Activated CD4-positive, CD25-positive, alpha-beta regulatory T cell (primary cell): ENCODE data around the gene ATG7.

Experiments
- DNase-seq, 4 experiments: peaks; one replicate each; lab custom pipeline; 2025; lab: John Stamatoyannopoulos, UW

ATG7 gene, protein sequence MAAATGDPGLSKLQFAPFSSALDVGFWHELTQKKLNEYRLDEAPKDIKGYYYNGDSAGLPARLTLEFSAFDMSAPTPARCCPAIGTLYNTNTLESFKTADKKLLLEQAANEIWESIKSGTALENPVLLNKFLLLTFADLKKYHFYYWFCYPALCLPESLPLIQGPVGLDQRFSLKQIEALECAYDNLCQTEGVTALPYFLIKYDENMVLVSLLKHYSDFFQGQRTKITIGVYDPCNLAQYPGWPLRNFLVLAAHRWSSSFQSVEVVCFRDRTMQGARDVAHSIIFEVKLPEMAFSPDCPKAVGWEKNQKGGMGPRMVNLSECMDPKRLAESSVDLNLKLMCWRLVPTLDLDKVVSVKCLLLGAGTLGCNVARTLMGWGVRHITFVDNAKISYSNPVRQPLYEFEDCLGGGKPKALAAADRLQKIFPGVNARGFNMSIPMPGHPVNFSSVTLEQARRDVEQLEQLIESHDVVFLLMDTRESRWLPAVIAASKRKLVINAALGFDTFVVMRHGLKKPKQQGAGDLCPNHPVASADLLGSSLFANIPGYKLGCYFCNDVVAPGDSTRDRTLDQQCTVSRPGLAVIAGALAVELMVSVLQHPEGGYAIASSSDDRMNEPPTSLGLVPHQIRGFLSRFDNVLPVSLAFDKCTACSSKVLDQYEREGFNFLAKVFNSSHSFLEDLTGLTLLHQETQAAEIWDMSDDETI

GRCh38 chr3:11271986-11272904, at the start of gene ATG7:
ATG7 (plus strand) TSS chr3:11272397; CDS start chr3:11298696, 26,299 bp downstream.
- peak; percentile 93 to 96 (median 94) for DNase-seq

- DNase-seq, result no peak
These were observed 48.2 kb upstream of the ATG7 start for GRCh38 chr3:11224010-11224409.

- DNase-seq, result no peak
These were observed 47.3 kb upstream of the ATG7 start for GRCh38 chr3:11224870-11225229.

DNA sequence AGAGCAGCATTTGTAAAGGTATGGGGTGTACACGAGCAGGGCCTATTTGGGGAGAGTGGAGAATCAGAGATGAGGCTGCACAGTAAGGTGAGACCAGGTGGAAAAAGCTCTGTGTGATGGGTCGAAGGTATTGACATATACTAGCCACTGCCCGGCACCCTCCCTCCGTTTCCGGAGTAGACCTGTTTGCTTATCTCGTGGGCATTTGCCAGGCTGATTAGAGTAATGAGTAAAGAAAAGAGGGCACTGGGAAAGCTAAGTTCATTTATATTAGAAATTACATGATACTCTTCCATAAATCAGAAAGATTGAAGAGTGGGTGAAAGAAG, 46.2 kb upstream of the ATG7 start:
- no peak for DNase-seq

- DNase-seq, result no peak
These were observed 44.2 kb upstream of the ATG7 start for GRCh38 chr3:11228041-11228440.

DNA sequence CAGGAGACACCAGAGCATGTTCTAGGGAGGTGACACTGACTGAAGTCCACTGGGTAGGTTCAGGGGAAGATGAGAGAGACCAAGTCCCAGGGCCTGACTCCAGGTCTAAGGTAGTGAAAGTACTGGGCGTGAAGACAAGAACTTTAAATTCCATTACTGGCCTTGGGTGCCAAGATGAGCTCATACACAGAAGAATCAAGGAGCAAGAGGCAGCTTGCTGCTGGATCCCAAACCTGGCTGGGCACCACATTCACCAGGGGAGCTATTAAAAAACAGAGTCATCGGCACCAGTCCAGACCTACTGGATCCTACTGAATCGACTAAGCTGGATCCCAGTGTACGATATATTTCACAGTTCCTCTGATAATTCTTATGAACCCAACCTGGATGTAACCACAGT, 42.1 kb upstream of the ATG7 start:
- DNase-seq, result no peak

GRCh38 chr3:11230832-11231231, 41.4 kb upstream of the ATG7 start:
- no peak for DNase-seq

- no peak for DNase-seq
These were observed 36.8 kb upstream of the ATG7 start for GRCh38 chr3:11235385-11235784.

DNA sequence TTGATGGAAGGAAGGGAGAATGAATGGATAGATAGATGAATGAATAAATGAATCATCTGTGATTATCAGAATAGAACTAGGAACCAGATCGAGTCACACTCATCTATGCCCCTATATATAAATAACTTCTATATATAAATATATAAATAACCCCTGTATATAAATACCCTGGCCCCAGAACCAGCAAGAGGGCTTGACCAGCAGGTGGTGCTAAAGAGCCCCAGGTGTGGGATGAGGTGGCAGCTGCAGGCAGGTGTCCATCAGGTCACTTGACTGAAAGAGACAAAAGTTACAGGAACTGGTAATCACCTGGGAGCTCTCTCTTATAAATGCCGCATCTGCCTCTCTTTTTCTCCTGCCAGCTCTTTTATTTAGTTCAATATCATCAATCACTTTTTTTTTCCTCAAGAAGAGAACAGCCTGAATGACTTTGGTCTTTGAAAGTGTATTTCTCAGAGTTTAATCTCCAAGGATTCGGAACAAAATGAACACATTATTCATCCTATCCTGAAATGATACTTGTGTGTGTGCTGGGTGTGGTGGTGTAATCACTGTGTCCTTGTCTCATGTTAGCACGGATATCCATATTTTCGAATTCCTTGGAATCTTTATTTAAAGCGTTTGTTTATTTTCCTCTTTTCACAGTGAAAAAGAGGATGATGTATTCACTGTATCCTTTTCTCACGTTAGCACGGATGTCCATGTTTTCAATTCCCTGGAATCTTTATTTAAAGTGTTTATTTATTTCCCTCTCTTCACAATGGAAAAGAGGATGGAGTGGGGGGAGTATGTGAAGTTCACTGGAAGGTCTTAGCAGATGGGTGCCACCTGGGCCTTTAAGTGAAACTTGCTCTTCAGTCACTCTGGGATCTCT, 35.4 kb upstream of the ATG7 start:
- peak; percentile 58 to 79 (median 62) for DNase-seq

GRCh38 chr3:11238060-11238459, 34.1 kb upstream of the ATG7 start:
- no peak for DNase-seq

DNA sequence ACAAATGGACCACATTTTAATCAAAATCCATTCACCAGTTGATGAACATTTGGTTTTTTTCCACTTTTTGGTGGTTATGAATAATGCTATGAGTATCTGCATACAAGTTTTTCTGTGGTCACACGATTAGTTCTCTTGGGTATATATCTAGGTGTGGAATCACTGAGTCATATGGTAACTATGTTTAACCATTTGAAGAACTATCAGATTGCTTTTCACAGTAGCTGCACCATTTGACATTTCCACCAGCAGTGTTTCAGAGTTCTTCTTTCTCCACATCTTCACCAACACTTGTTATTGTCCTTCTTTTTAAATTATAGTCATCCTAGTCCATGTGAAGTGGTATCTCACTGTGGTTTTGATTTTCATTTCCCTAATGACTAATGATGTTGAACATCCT, 33.3 kb upstream of the ATG7 start:
- DNase-seq, result no peak

DNA sequence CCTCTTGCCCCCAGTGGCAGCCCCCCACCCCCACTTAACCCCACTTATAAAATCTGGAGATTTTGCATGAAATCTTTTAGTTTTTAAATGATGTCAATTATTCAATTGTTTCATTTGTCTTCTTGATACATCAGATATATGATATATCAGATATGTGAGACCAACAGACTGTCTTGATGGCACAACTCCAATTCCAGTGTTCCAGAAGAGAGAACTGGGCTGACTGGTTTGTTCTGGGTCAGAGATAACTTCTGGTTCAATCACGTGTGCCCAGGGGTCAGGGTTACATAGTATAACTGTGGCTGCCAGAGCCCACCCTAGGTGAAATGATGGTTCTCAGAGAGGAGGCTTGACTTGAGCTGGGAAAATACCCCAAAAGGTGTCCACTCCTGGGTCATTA, 32.4 kb upstream of the ATG7 start:
- DNase-seq, result no peak

DNA sequence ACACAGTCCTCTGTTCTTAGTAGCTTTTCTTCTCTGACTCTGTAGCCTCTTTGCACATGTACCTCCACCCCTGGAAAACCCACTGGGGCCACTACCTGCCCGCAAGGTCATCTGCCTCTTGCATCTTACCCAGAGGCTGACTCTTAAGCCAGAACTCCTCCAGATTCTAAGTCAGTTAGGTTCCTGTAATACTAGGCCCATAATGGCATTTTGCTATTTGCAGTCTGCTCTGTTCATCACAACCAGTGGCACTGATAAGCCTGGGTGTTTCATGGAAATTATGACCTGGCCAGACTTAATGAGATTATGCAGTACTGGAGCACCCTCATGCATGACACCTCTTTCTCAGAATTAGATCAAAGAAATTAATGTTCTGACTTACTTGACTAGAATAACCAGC, 31.7 kb upstream of the ATG7 start:
- DNase-seq, result peak in 2 of 4 experiments; percentile 6 to 24

DNA sequence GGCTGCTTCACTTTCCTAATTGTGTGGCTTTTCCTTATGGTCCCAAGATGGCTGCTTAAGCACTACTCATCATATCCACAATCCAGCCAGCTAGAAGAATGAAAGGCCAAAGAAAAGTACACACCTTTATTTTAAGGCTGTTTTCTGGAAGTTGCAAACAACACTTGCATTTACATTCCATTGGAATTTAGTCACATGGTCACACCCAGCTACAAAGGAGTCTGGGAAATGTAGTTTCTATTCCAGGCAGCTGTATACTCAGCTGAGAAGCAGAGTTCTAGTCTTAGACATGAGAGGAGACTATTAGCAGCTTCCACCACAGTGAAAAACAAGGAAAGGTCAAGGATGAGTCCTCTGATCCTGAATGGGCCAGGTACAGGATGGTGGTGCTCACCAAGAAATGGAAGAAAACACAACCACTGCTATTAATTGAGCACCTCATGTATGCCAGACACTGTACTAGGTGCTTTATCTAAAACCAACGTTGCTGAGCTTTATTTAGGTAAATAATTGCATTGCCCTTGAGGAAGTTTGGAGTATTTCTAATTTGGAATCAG, 28.0 kb upstream of the ATG7 start:
- DNase-seq, result no peak

DNA sequence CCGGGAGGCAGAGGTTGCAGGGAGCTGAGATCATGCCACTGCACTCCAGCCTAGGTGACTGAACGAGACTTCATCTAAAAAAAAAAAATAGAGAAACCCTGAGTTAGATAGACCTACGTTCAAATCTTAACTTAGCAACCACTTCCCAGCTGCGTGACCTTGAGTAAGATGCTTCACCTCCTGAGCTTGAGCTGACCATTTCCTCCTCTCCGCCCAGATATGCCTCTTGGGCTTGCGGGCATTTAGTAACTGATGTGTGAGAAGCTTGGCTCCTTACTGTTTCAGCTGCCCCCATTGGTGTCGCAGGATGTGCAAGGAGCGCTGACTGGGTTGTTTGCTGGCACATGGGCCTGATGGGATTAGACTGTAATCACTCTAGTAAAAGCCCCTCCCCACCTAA, 26.9 kb upstream of the ATG7 start:
- DNase-seq, result no peak

DNA sequence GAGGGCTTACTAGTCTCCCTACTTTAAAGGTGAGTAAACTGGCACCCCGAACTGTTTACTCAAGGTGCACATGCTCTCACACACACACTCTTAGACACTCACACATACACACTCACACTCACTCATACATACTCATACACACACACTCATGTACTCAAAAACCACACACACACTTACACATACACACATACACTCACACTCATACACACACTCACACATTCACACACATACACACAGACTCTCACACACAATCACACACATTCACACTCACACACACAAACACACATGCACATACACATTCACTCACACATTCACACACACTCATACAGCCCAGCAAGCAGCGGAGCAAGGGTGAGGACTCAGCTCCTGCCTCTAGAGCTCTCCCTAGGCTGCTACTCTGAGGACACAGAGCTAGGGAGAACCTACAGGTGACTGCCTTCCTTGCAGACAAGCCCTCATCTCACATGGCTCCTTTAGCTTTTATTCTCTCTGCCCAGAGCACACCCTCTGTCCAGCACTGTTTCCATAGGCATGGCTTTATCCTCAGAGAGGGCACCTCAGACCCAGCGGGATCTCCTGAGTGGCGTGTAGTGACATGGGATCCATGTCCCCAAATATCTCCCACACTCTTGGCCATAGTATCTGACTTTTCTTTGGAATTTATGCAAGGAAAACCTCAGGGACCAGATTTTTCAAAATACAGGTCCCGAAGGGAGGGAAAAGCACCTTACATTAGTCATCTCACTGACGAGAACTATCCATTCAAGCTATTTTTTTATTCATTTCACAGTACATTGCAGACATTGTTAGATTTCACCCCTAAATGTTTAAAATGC, 26.2 kb upstream of the ATG7 start:
- DNase-seq, result no peak

GRCh38 chr3:11246663-11246970, 25.6 kb upstream of the ATG7 start:
- DNase-seq, result no peak

DNA sequence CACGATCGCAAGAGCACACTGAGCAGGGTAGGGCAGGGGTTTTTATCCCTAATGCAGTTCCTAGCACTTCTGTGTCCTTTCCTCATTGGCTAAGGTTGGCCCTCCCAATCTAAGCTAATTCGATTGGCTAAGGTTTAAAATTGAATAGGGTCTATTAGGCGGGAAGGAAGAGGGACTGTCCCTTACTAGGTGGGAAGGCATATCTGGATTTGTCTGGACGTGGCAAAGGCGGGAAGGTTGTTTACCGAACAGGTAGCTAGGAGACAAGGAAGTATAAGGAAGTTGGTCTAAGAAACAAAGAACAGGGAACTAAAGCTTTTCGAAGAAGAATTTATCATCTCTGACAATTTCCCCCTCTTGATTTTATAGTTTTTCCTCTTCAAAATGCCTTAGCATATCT, 24.8 kb upstream of the ATG7 start:
- DNase-seq, result no peak

DNA sequence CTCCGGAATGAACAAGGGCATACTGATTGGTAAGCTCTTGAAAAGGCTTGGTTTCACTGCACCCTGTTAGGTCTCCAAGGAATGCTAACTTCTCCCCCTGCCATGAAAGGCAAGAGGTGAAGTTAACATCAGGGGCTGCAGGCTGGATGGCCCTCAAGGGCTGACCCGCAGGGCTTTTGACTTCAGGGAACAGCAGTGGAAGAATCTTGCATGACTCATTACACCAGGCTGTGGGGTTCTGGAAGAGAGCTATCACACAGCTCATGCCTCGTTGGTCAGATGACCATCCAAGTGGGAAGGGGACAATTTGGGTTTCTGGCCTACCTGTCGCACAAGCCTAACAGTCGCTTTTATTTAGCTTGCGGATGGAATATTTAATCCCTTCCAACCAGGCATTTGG, 23.6 kb upstream of the ATG7 start:
- no peak for DNase-seq

DNA sequence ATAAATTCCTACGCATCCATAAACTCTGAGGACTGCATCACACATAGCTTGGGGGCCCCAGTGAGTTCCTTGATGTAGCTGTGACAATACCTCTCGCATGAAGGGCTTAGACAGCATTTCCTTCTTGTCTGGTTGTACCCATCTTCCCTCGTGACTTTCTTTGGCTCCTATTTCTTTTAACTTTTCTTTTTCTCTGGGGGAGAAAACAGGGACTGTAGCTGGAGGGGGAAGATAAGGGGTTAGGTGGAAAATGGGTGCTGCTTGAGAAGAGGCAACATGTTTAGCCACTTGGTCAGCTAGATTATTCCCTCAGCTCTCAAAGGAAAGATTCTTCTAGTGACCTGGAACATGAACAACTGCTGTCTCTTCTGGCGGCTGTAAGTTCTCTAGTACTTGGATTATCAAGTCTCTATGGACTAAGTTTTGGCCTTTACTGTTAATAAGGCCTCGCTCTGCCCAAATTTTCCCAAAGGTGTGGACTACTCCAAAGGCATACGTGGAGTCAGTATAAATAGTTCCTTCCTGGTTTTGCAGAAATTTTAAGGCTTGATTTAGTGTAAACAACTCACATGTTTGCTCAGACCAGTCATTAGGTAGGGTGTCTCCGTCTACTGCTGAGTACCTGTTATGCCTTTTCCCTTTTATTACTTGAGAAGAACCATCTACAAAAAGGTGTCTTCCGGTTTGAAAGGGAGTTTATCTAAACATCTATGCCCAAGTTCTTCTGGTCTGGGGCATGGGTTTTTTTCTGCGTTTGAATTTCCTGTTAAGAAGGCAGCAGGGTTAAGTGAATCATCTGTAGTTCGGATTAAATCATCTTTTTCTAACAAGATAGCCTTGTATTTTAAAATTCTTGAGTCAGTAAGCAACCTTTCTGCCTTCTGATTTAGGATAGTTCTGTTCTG, 21.0 kb upstream of the ATG7 start:
- DNase-seq, result no peak
